ENCODE data around the gene FAM120A. TPM values are rescaled to one million over a fixed set of nuclear protein-coding genes. Genes with fewer than 3 reads are reported as not detected.

Gene FAM120A
- total RNA-seq, 4 donors from 2014 or later, result 56.5 to 82.3 (median 65.7) TPM

DNA sequence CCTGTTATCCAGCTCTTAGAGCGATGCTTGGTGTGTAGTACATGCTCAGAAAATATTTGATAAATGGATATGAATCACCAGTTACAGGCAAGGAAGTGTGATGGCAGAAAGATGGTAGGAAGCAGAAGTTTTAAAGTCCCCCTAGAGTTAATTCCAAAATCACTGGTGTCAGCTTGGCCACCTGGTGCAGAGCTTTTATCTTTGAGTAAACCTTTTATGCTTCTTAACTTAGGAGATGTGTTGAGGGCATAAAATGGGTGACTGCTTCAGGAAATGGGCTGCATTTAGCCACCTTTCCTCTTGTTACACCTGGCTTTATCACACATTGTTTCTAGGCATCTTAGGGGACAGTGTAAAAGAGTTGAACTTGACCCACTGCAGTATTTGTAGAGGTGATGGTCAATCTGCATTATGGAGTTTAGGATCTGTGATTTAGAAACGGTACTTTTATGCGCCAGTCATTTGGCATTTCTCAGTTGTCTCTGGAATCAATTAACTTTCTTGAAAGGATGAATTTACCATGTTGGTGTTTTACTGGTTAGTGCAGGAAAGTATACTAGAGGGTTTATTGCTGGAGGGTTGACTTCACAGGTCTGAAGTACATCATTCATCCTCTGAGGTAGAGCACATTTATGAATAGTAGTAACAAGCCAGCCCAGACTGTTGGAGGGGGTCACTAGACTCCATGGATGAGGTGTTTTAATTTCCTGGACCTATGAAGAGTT is 9.4 kb downstream of the FAM120A start:
- H3K36me3 ChIP-seq, result no peaks in the 10 kb centered on the region
- H3K4me3 ChIP-seq, result no peak overlapping the region
- TF ChIP-seq, protein P1, sequence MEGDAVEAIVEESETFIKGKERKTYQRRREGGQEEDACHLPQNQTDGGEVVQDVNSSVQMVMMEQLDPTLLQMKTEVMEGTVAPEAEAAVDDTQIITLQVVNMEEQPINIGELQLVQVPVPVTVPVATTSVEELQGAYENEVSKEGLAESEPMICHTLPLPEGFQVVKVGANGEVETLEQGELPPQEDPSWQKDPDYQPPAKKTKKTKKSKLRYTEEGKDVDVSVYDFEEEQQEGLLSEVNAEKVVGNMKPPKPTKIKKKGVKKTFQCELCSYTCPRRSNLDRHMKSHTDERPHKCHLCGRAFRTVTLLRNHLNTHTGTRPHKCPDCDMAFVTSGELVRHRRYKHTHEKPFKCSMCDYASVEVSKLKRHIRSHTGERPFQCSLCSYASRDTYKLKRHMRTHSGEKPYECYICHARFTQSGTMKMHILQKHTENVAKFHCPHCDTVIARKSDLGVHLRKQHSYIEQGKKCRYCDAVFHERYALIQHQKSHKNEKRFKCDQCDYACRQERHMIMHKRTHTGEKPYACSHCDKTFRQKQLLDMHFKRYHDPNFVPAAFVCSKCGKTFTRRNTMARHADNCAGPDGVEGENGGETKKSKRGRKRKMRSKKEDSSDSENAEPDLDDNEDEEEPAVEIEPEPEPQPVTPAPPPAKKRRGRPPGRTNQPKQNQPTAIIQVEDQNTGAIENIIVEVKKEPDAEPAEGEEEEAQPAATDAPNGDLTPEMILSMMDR (IDR thresholded peaks at IDR 0.05), result no peak
- TF ChIP-seq POLR2A (IDR thresholded peaks at IDR 0.05), result no peak
- H3K4me1 ChIP-seq, result peaks cover 4 to 91% (median 31%) of the 10 kb centered on the region in 3 donors
- no peaks in the 10 kb centered on the region for H3K27me3 ChIP-seq
- intact Hi-C loops (cut with DNase I), result no loop called here
- WGBS, 2 donors, result 91 to 93% methylated on average over 3 of the region's 3 CpGs
- no peaks in the 10 kb centered on the region for H3K9me3 ChIP-seq
- DNase-seq, result no peak
- no peak overlapping the region for H3K27ac ChIP-seq

GRCh38 chr9:93461414-93461743 is 9.9 kb downstream of the FAM120A start:
- Histone ChIP-seq H3K36me3 (no peaks in the 10 kb centered on the region), H3K4me1 (peaks cover 4 to 91% (median 30%) of the 10 kb centered on the region in 3 donors), H3K9me3 (no peaks in the 10 kb centered on the region), H3K27ac (no peak overlapping the region), H3K27me3 (no peaks in the 10 kb centered on the region), H3K4me3 (no peak overlapping the region)
- intact Hi-C loops (cut with DNase I), result no loop called here
- 92 to 95% methylated on average over 1 of the region's 1 CpG for WGBS, 2 donors
- DNase-seq, result no peak
- TF ChIP-seq POLR2A (IDR thresholded peaks at IDR 0.05), result no peak
- TF ChIP-seq, protein P1 (IDR thresholded peaks at IDR 0.05), result no peak

DNA sequence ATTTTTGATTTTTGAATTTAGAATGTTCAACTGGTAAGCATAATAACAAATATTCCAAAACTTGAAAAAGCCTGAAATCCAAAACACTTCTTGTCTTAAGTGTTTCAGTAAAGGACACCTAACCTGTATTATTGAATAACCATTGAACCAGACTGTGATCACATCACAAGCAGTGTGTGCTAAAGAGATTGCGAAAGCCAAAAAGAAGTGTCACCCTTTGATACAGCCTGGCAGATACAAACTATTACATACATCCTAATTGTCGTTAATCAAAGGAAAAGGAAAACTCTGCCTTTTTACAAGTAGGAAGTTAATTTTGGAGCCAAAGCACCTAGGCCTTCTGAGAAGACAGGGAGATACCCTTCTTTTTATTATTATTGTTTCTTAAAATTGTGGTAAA is 10.3 kb downstream of the FAM120A start:
- 74 to 80% methylated on average over 2 of the region's 2 CpGs for WGBS, 2 donors
- H3K4me3 ChIP-seq, result no peak overlapping the region
- H3K36me3 ChIP-seq, result no peaks in the 10 kb centered on the region
- TF ChIP-seq POLR2A (IDR thresholded peaks at IDR 0.05), result no peak
- H3K4me1 ChIP-seq, result peaks cover 9 to 91% (median 35%) of the 10 kb centered on the region in 3 donors
- H3K27me3 ChIP-seq, result no peaks in the 10 kb centered on the region
- no peaks in the 10 kb centered on the region for H3K9me3 ChIP-seq
- no peak for DNase-seq
- no peak overlapping the region for H3K27ac ChIP-seq
- intact Hi-C loops (cut with DNase I), result no loop called here

DNA sequence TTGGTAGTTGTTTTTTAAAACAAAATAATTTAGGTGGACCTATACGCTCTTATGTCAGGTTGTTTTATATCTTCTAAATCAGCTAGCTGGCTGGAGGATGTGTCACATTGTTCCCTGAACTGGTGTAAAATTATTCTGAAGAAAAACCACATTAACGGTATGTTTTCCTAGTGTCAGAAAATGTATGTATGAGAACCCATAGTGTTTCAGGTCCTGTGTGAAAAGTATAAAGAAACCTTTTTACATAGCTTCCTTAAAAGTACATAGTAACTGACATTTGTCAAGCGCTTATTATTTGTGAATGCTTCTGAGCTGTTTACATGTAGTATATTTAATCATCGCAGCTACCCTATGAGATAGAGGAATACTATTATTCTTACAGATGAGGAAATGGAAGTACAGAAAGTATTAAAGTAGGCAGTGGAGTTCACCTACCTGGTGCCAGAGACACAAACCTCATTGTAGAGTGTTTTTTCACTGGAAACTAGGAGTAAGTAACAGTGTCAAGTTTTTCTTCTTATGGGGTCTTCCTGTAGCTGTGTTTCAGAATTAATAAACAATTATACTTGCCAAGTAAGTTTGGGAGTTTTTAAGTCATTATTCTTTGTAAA is 12.3 kb downstream of the FAM120A start:
- WGBS, 2 donors, result 78 to 87% methylated on average over 4 of the region's 4 CpGs
- H3K27me3 ChIP-seq, result no peaks in the 10 kb centered on the region
- intact Hi-C loops (cut with DNase I), result no loop called here
- H3K9me3 ChIP-seq, result no peaks in the 10 kb centered on the region
- peaks cover 27 to 96% (median 44%) of the 10 kb centered on the region in 3 donors for H3K4me1 ChIP-seq
- H3K4me3 ChIP-seq, result no peak overlapping the region
- no peak for DNase-seq
- no peak for TF ChIP-seq POLR2A (IDR thresholded peaks at IDR 0.05)
- TF ChIP-seq, protein P1 (IDR thresholded peaks at IDR 0.05), result no peak
- H3K27ac ChIP-seq, result peak overlapping the region in 1 of 4 donors; percentile 4
- H3K36me3 ChIP-seq, result no peaks in the 10 kb centered on the region

DNA sequence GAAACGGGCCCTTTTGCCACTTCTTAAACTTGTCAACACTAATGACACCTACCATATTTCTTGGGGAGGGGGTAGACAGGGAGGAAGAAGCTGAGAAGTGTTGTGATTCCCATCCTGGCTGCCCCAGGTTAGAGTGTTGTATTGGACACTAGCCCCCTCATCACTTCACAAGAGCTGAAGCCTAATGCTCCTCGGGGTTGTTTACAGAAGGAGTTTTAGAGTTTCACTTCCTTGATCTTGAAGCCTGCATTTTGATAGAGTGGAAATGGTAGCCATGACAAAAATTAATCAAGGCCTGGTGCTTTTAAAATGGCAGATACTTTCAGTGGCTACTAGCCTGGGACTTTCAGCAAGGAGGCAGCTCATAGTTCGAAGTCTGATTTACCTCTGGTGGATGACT is 12.9 kb downstream of the FAM120A start:
- intact Hi-C loops (cut with DNase I), result no loop called here
- no peak overlapping the region for H3K4me3 ChIP-seq
- no peaks in the 10 kb centered on the region for H3K27me3 ChIP-seq
- H3K36me3 ChIP-seq, result no peaks in the 10 kb centered on the region
- peaks cover 32 to 96% (median 42%) of the 10 kb centered on the region in 3 donors for H3K4me1 ChIP-seq
- no peak for DNase-seq
- no peak for TF ChIP-seq POLR2A (IDR thresholded peaks at IDR 0.05)
- TF ChIP-seq, protein P1 (IDR thresholded peaks at IDR 0.05), result no peak
- 66 to 74% methylated on average over 3 of the region's 3 CpGs for WGBS, 2 donors
- peak overlapping the region in 2 of 4 donors; percentile 4 to 25 for H3K27ac ChIP-seq
- no peaks in the 10 kb centered on the region for H3K9me3 ChIP-seq

Data from esophagus squamous epithelium (tissue), 5 donors.